HG03095 (cell line): ENCODE data around the gene CTSO.

Experiments used
- ATAC-seq: cut with Tn5 transposase; IDR thresholded peaks from one replicate; pipeline ENCODE4 v1.9.1; 2021; ENCODE audit warnings: moderate library complexity; ENCODE audit not compliant: unreplicated experiment

The CTSO gene, protein sequence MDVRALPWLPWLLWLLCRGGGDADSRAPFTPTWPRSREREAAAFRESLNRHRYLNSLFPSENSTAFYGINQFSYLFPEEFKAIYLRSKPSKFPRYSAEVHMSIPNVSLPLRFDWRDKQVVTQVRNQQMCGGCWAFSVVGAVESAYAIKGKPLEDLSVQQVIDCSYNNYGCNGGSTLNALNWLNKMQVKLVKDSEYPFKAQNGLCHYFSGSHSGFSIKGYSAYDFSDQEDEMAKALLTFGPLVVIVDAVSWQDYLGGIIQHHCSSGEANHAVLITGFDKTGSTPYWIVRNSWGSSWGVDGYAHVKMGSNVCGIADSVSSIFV

GRCh38 chr4:155953151-155954117 lies at the start of gene CTSO:
CTSO (minus strand) TSS chr4:155953866; CDS start chr4:155953847, 19 bp downstream.
- peak; percentile 95 for ATAC-seq

GRCh38 chr4:156000491-156000890 lies 46.8 kb upstream of the CTSO start:
- ATAC-seq, result no peak

GRCh38 chr4:155999725-156000124 lies 46.1 kb upstream of the CTSO start:
- ATAC-seq, result no peak

DNA sequence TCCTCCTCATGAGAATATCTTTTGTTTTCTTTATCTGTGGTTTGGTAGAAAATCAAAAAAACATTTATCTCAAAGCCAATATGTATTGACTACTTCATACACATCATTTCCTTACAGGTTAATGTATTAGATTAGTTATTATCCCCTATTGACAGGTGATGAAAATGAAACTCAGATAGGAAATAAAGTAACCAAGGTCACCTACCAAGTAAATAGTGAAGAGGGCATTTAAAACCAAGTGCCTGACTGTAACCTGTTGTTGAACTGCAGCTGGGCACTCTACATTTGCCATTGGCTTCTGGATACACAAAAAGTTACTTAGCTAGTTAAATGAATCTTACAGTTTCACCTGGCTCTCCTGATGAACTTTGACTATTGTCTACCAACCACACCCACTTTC lies 41.4 kb upstream of the CTSO start:
- ATAC-seq, result no peak

DNA sequence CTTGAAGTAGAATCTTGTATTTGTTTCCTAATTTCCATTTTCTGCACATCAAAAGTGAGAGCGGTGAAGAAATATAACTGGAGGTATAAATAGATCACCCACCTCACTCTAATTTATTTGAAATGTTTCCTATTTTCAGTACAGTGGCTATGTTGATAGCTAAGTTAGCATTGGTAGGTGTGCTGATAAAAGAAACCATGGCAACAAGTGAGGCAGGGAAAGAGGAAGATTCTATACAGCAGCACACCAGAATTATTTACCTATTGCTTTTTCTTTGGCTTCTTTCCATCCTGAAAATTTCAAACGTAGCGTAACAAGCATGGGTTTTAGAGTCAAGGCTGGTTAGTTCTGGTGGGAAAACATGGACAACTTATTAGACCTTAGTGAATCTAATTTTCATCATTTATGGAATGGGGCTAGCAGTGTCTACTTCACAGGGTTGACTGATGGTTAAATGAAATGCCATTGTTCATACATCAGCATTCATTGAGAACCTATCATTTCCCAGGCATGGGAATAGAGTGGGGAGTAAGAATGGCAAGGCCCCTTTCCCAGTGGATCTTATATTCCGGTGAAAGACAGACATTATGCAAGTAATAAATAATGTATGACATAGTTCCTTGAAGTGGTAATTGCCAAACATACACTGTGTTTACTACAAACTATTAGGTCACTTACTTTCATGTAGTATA lies 30.6 kb upstream of the CTSO start:
- ATAC-seq, result no peak

DNA sequence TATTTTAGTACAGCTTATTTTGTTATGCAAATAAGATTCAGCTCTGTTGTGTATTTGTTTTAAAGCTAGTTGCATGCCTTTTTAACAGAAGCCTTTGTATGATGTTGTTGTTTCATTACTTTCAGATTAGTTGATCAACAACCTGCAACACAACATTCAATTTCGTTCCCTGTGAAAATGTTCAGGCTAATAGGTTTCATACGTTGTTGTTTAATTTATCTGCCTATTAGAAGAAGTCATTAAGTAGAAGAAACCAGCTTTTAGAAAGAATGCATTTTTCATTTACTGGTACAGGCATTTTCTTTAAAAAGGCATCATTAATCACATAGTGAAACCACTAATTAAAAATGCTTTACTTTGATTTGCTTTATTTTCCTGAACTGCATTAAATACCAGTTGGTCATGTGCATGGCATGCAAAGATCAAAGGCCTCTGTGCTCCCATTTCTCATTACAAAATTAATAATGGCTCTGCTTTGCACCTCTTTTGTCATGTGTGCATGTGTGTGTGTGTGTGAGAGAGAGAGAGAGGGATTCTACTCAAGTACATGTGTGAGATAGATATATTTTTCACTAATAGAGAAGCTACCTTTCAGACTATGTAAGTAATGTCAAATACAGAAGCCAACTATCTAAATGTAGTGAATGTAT lies 29.2 kb upstream of the CTSO start:
- ATAC-seq, result no peak

DNA sequence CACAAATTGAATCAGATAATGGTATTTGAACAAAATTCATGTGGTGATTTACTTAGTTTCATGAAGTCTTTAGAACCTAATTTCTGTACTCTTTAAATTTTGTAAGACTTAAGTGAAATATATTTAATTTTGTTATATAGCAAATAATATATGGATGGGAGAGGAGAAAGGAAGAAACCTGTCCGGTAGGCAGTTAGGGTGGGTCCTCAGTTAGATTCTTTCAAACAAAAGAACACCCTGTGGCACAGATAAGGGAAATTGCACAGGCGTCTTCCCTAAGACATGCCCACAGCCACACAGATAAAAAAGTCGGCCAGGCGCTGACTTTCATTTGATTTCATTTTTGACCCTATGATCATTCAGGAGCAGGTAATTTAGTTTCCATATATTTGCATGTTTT lies 25.1 kb upstream of the CTSO start:
- no peak for ATAC-seq

- no peak for ATAC-seq
These were observed 21.8 kb upstream of the CTSO start for GRCh38 chr4:155975511-155975910.

DNA sequence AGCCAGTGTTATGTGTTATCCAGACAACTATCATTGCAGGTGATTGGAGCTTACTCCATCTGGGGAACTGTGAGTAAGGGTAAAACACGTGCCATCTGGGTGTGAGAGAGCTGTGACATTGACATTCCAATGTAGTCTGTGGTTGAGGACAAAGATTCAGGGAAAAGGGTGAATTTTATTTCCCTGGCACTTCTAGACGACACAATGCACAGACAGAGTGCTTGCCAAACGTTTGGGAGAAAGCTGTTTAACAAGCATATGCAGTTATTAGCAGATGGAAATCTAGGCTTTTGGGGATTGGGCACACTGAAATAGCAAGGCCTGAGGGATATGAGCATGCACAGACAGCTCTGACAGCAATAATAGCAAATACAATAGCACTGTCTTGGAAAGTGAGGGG lies 21.3 kb upstream of the CTSO start:
- ATAC-seq, result no peak

- peak; percentile 95 for ATAC-seq
These were observed 20.7 kb upstream of the CTSO start for GRCh38 chr4:155974476-155974749.

DNA sequence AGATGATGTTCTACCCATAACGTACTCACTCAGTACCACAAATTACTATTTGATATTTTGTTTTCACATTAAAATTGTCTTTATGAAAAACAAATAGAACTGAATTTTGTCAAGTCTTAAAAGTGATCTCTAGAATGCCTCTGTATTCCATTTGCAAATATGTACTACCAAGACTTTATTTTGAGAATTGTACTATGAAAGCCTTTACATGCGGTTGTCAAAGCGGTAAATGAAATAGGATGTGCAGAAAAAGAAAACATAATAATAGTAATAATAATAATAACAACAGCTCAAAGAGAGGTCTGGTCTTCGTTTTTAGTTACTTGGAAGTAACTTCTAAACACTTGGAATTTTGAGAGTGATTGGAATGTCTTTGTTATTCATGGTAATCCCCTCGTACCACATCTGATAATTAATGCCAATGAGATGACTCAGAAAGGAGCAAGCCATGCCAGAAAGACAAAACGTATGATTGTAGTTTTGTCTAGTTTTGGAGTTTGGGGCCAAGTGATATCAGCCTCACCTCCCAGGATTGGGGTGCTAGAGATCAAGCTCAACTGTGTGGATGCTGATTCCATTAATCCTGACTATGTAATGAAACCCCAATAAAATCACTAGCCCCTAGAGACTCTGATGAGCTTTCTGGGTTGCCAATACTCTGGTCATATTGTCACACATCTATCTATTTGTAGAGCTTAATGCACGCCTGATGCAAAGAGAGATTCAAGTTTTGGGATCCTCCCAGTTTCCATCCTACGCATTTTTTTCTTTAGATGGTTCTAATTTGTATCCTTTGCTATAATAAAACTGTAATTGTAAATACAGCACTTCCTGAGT lies 20.2 kb upstream of the CTSO start:
- ATAC-seq, result peak; percentile 26

GRCh38 chr4:155972098-155972497 lies 18.4 kb upstream of the CTSO start:
- peak; percentile 47 for ATAC-seq

DNA sequence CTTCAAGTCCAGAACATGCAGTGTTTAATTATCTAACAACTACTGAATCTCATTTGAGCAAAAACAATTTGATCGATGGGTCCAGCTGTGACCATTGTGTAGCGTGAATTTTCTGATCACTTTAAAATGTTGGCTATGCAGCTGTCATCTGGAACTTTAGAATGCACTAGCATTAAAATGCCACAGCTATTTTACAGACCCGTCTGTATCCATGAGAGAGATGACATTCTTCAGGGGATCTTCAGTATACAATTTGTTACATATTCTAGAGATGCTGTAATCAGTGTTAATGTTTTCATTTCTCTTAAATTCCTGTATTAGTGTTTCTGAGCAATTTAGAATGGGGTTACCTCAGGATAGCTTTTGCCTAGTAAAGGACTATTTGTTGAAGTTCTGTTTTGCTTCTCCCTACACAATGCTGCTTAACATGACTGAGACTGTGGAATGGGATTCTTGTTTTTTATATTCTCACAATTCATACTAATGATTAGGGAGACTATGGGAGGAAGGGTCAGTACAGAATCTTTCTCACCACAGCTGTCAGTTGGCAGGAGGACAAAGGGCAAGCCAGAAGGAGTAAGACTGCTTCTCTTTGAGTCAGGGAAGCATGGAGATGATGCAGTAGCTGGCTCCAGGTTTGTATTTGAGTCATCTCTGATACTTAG lies 13.2 kb upstream of the CTSO start:
- ATAC-seq, result no peak

- no peak for ATAC-seq
These were observed 12.5 kb upstream of the CTSO start for GRCh38 chr4:155966171-155966570.

- ATAC-seq, result no peak
These were observed 10.6 kb upstream of the CTSO start for GRCh38 chr4:155964016-155964891.

- ATAC-seq, result no peak
These were observed 9.1 kb upstream of the CTSO start for GRCh38 chr4:155962767-155963166.

DNA sequence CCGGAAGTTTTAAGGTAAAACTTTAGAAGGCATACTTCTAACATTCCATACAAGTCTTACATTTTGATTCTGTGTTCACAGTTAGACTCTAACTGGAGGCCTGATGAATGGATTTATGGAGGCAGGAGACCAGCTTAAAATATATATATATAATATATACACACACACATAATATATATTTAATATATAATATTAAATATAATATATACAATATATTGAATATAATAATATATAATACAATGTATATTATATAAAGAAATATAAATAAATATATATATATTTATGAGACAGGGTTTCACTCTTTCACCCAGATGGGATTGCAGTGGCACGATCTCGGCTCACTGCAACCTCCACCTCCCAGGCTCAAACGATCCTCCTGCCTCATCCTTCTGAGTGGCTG lies 7.9 kb upstream of the CTSO start:
- no peak for ATAC-seq

DNA sequence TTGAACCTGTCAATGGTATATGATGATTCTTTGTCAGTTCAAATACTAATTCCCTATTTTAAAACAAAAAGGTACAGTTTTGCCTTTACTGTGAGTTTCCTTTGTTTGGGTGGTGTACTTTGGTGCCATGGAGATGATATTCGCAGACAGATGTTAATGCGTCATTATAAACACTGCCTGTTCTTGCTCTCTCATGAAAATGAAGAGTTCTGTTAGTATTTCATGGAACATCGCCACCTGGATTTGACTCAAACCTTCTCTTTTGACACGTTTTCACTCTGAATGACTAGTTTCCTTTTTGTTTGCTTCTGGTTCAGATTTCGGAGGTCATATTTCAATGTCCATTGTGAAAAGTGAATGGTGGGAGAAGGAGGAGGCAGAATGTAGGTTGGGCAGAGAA lies 6.9 kb upstream of the CTSO start:
- no peak for ATAC-seq

- ATAC-seq, result no peak
These were observed 5.8 kb upstream of the CTSO start for GRCh38 chr4:155959417-155959816.
